ENCODE results near the gene CBX3.
"Not testable (repeated sequence)": the region's sequence is repeated elsewhere in the genome, so short reads cannot be mapped to it uniquely, and the experiment has no call there.

Gene CBX3

GRCh38 chr7:26202019-26202990 lies 760 bp downstream of the CBX3 start:
- DNase-seq (ENCODE audit: low read depth): peak; percentile 64

- no peak for DNase-seq (ENCODE audit: low read depth)
Observed at GRCh38 chr7:26203016-26203415, 1.5 kb downstream of the CBX3 start.

GRCh38 chr7:26208040-26208439 lies 6.5 kb downstream of the CBX3 start:
- DNase-seq (ENCODE audit: low read depth): no peak

GRCh38 chr7:26212921-26213718 lies 11.6 kb downstream of the CBX3 start:
- DNase-seq (ENCODE audit: low read depth): no peak

- DNase-seq (ENCODE audit: low read depth): no peak
Observed at GRCh38 chr7:26213807-26214515, 12.4 kb downstream of the CBX3 start.

GRCh38 chr7:26216049-26216448 lies 14.5 kb downstream of the CBX3 start:
- DNase-seq (ENCODE audit: low read depth): no peak

GRCh38 chr7:26224359-26224758 lies 22.8 kb downstream of the CBX3 start:
- DNase-seq (ENCODE audit: low read depth): no peak

GRCh38 chr7:26227987-26228386 lies 26.4 kb downstream of the CBX3 start:
- DNase-seq (ENCODE audit: low read depth): no peak

GRCh38 chr7:26233902-26234511 lies 32.5 kb downstream of the CBX3 start:
- DNase-seq (ENCODE audit: low read depth): peak; percentile 38

- no peak for DNase-seq (ENCODE audit: low read depth)
Observed at GRCh38 chr7:26237035-26237807, 35.7 kb downstream of the CBX3 start.

GRCh38 chr7:26238032-26238431 lies 36.5 kb downstream of the CBX3 start:
- DNase-seq (ENCODE audit: low read depth): no peak

GRCh38 chr7:26245150-26245549 lies 43.6 kb downstream of the CBX3 start:
- no peak for DNase-seq (ENCODE audit: low read depth)

- no peak for DNase-seq (ENCODE audit: low read depth)
Observed at GRCh38 chr7:26250239-26250638, 48.7 kb downstream of the CBX3 start.

GRCh38 chr7:26261866-26262265 lies 60.3 kb downstream of the CBX3 start:
- not testable (repeated sequence) for DNase-seq (ENCODE audit: low read depth)

Measured in CMK (cell line).